ENCODE data around the gene MVP.
"Not testable (repeated sequence)": the region's sequence is repeated elsewhere in the genome, so short reads cannot be mapped to it uniquely, and the experiment has no call there.

The MVP gene

DNA sequence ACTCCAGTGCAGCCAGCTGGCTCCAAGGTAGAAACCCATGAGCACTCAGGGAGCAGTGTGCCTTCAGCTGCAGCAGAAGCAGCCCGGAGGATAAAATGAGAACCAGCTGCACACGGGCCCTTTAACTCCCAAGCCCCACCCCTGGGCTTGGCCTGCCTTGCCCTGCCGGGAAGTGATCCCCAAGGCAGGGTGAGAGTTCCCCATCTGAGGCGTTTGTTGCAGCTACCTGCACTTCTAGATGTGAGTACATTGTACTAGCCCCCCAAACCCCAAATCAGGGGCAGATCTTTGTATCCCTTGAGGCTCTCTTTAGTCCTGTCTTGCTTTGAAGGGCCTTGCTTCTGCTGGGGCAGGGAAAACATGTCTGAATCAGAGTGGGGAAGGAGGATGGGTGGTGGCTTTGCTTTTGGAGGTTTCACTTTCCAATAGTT, at the start of gene MVP:
Gene MVP, plus strand, starts transcription at position 192 of the 431 bp plus-strand sequence. CDS start 10,088 bp downstream, outside the sequence.
- no peak for DNase-seq (ENCODE audit: low spot score)
- no peak for FAIRE-seq

GRCh38 chr16:29772330-29772729, 47.9 kb upstream of the MVP start:
- not testable (repeated sequence) for FAIRE-seq; DNase-seq (ENCODE audit: low spot score)

DNA sequence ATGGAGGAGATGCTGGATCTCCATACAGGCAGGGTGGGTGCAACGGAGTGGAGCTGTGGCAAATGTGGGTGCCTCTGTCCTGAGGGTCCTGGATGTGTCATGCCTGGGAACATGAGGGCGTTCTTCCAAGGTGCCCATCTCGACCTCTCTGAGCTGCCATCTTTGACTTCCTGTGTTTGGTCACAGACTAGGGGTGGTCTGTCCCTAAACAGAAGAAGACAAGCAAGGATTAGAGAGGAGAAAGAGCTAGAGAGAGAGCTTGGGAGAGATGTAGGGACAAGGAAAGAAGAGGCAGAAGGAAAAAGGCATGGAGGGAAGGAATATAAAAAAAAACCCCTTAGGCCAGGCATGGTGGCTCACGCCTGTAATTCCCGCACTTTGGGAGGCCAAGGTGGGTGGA, 45.5 kb upstream of the MVP start:
- DNase-seq (ENCODE audit: low spot score) (no peak), FAIRE-seq (no peak)

DNA sequence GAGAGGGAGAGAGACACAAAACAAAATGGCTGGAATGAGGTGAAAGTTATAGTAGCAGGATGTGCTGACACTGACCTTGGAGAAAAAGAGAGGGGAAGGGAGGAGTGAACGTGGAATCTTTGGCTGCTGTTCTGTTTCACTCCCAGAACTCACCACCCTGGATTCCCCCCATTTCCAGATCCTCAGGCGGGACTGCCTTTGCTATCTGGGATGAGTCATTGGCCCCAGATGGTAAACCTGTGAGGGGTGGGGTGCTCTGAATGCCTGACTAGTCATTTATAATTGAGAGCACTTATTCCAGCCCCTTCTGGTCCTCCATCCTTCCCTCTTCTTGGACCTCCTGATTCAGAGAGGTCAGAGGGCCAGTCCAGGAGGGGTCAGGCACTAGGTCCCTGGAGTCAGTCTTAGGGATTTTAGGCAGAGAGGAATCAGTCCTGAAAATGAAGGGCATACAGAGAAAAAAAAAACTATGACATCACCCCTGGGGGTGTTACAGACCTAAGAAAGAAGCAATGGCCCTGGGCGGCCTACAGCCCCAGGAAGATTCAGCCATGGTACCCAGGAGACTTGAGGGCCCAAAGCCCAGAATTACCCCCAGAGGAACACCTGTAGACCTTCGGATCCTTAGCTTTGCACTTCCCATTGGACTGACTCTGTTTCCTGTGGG, 44.4 kb upstream of the MVP start:
- DNase-seq (ENCODE audit: low spot score) (peak; percentile 48), FAIRE-seq (no peak)

DNA sequence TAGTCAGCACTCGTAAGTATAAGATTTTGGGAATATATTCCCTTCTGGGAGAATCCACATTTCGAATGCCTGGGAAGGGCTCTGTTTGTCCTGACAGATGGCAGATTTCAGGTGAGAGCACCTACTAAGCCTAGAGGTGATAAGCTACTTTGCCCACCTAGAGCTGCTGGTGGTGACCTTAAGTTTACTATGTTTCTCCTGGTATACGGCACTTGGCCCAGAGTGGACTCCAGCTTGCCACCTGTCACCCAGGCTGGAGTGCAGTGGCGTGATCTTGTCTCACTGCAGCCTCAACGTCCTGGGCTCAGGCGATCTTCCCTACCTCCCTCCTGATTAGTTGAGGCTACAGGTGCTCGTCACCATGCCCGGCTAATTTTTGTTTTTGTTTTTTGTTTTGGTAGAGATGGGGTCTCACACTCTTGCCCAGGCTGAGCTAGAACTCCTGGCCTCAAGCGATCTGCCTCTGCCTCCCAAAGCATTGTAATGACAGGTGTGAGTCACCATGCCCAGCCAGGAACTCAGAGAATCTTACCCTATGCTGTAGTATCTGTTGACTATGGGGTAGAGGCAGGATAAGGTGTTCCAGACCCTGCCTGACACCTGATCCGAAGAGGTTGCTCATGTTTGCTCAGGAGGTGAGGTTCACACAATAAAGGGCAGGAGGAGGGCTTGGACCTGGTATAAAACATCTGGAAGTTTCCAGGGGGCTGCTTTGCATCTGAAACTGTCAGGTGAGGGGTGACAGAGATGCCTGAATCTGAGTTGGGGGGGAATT, 42.5 kb upstream of the MVP start, which contains the start of gene ZG16:
Gene ZG16, plus strand, starts transcription at position 681 of the 775 bp plus-strand sequence. CDS start 1,011 bp downstream, outside the sequence.
- DNase-seq (ENCODE audit: low spot score): no peak
- FAIRE-seq: no peak

- FAIRE-seq: no peak
- peak; percentile 27 for DNase-seq (ENCODE audit: low spot score)
Observed at GRCh38 chr16:29779474-29779873, 40.8 kb upstream of the MVP start.

DNA sequence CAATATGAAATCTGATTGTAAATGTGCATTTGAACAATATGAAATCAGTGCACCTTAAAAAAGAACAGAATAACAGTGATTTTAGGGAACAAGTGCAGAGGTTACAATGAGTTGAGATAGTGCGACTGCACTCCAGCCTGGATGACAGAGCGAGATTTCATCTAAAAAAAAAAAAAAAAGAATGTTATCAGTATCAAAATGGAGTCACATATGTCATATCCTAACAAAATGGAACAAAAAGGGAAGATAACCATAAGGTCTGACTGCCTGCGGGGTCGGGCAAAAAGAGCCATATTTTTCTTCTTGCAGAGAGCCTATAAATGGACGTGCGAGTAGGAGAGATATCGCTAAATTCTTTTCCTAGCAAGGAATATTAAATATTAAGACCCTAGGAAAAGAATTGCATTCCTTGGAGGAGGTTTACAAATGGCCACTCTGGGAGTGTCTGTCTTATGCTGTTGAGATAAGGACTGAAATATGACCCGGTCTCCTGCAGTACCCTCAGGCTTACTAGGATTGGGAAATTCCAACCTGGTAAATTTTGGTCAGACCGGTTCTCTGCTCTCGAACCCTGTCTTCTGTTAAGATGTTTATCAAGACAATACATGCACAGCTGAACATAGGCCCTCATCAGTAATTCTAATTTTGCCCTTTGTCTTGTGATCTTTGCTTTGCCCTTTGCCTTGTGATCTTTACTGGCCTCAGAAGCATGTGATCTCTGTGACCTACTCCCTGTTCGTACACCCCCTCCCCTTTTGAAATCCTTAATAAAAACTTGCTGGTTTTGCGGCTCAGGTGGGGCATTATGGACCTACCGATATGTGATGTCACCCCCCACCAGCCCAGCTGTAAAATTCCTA, 36.9 kb upstream of the MVP start:
- DNase-seq (ENCODE audit: low spot score); FAIRE-seq: not testable (repeated sequence)

- DNase-seq (ENCODE audit: low spot score) (no peak), FAIRE-seq (no peak)
Observed at GRCh38 chr16:29784157-29784556, 36.1 kb upstream of the MVP start.

DNA sequence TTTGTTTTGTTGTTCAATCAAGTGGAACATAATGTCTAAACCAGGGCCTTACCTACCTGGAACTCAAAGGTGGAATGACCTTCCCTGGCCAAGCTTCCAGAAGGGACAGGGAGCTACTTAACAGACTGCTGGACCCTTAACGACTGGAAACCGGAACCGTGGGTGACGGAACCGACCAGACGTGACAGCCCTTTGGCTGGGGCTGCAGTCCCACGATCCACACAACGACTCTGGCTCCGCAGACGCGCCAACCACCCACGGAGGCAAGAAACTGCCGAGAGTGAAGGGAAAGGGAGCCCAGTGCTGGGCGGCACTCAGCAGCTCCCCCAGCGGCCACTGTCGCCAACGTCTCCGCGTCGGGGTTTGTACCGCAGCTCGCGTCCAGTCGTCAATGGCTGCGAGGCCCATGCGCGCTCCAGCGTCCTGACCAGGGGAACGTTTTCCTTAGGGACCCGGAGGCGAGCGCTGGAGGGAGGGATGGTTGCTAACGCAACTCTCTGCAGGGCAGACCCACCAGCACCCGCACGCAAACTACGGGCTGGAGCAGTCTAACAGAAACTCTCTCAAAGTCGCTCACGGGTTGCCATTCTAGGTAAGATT, 35.3 kb upstream of the MVP start:
- DNase-seq (ENCODE audit: low spot score): no peak
- FAIRE-seq: no peak

- not testable (repeated sequence) for DNase-seq (ENCODE audit: low spot score); FAIRE-seq
Observed at GRCh38 chr16:29787155-29787554, 33.1 kb upstream of the MVP start.

DNA sequence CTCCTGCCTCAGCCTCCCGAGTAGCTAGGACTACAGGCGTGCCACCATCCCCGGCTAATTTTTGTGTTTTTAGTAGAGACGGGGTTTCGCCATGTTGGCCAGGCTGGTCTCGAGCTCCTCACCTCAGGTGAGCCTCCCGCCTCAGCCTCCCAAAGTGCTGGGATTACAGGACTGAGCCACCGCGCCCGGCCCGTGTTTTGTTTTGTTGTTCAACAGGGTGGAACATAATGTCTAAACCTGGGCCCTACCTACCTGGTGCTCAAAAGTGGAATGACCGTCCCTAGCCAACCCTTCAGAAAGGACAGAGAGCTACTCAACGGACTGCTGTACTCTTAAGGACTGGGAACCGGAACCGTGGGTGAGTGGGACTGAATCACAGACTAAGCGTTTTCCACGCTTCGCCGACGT, 30.5 kb upstream of the MVP start:
- FAIRE-seq (no peak), DNase-seq (ENCODE audit: low spot score) (no peak)

GRCh38 chr16:29790183-29790948, 29.9 kb upstream of the MVP start, which contains the start of gene KIF22:
TSS of gene KIF22 (plus strand) at chr16:29790751. CDS start at chr16:29790760, 9 bp downstream.
- DNase-seq (ENCODE audit: low spot score) (peak; percentile 96), FAIRE-seq (no peak)

GRCh38 chr16:29790949-29791844, 29.1 kb upstream of the MVP start:
- DNase-seq (ENCODE audit: low spot score) (no peak), FAIRE-seq (no peak)

DNA sequence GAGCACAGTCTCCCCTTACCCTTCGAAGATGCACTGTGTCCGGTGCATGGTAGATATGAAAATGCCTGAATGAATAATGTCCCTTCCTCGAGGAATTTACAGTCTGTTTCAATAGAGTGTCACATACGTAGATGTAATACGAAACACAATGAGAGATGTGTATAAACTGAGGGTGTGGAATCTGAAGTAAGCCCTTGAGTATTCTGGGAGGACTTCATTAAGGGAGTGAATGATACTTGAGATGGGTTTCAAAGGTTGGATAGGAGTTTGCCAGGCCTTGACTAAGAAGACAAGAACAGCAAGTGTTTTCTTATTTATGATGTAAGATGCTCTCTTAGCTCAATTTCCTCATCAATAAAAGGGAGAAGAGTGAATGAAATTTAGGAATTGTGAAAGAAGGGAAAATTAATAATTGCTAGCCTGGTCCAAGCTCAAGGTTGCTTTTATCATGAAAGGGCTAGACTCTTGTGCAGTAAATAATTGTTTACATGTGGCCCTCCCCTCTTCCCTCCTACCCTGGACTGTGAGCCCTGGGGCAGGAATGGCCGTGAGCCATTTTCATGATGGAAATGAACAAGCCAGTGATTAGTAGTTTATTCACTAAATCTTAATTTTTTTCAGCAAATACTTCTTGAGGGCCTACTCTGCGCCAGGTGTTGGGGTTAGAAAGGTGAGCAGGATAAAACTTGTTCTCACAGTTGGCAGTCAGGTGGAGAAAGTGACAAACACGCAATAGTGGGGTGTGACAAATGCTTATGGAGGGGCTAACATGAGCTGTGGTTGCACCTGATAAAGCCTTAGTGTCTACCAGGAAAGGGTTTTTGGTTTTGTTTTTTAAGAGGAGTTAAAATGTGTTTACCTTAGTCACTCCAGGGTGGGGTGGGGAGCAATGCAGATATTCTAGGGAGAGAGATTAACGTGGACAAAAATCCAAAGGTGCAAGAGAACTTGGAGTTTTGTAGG, 28.1 kb upstream of the MVP start:
- FAIRE-seq: no peak

GRCh38 chr16:29793153-29793552, 27.1 kb upstream of the MVP start:
- not testable (repeated sequence) for FAIRE-seq

More for the DNA sequence above, 28.1 kb upstream of the MVP start:
- DNase-seq (ENCODE audit: low spot score): no peak

GRCh38 chr16:29794231-29794710, 26.0 kb upstream of the MVP start:
- no peak for DNase-seq (ENCODE audit: low spot score)
- no peak for FAIRE-seq

More at GRCh38 chr16:29793153-29793552, 27.1 kb upstream of the MVP start:
- DNase-seq (ENCODE audit: low spot score): not testable (repeated sequence)

DNA sequence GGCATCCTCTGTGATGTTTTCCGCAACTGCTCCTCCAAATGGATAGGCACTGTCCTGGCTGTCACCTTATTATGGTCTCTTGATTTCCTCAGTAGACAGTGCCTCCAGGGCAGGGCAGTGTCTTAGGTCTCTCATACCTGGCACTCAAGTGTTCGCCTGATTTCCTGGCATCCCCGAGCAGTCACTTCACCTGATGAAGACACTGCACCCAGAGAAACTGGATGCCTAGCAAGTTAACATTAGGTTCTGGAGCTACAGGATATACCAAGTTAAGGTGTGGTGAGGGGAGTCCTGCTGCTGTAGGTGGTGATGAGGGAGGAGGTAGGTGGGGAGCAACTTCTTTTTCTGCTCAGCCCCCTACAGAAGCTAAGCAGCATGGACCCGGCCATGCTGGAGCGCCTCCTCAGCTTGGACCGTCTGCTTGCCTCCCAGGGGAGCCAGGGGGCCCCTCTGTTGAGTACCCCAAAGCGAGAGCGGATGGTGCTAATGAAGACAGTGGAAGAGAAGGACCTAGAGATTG, 17.8 kb upstream of the MVP start:
- no peak for FAIRE-seq
- no peak for DNase-seq (ENCODE audit: low spot score)

GRCh38 chr16:29804020-29804419, 16.2 kb upstream of the MVP start:
- FAIRE-seq: no peak
- no peak for DNase-seq (ENCODE audit: low spot score)

Measured in urothelium cell line (cell line).